Stromal cell of bone marrow (primary cell): ENCODE measurements around the gene NEO1.

ENCODE experiments used
- DNase-seq: peaks from one replicate; pipeline ENCODE4 v3.0.0-alpha.2; 2012; ENCODE audit warnings: low read depth

The NEO1 gene

GRCh38 chr15:73075160-73075859 lies 23.0 kb downstream of the NEO1 start:
- peak; percentile 28 for DNase-seq

GRCh38 chr15:73078291-73078690 lies 26.0 kb downstream of the NEO1 start:
- no peak for DNase-seq

DNA sequence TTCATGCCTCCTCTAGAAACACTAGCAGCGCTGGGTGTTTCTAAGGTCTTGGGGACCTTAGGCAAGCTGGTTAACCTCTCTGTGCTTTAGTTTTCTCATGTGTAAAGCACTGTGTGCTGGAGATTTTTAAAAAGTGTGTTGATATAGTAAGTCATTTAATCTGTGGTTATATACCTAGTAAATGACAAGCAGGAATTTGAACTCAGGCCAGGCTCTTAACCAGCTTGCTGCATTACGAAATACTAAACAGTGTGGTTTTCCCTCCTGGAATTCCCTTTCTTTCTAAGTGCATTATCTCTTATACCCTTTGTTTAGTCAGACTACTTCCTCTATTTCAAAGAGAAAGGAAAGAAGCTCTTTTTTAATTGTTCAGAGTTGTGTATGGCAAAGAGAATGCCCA lies 26.5 kb downstream of the NEO1 start:
- peak; percentile 40 for DNase-seq

DNA sequence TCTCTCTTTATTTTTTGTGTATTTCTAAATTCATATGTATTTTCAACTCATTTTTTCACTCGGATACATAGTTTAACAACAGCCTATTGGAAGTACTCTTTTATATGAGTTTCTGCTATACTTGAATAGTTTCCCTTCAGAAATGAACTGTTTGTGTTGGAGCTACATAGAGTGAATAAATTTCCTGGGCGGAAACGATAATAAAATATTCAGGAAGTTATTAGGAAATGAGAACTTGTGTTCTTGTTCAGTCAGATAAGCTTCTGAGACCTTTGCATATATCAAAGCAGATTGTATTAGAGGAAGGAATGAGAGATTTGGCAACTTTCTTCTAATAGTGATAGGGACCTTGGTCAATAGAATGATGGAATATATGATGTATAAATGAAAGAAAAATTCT lies 27.3 kb downstream of the NEO1 start:
- DNase-seq = no peak

DNA sequence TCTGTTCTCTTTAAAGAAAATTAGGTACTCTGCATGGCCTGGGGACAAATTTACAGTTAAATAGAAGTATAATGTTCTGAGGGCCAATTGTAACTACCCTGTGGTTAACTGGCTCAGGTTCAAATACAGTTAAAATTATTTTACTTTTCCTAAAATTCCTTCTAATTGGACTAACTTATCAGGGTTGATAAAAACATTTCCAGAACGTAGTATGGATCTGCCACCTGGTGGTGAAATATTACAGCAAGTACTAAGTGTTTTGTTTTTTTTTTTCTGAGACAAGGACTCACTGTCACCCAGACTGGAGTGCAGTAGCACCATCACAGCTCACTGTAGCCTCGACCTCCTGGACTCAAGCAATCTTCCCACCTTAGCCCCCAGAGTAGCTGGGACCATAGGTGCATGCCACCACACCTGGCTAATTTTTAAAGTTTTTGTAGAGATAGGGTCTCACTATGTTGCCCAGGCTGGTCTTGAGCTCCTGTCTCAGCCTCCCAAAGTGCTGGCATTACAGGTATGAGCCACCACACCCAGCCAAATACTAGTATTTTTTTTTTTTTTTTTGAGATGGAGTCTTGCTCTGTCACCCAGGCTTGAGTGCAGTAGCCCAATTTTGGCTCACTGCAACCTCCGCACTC lies 29.2 kb downstream of the NEO1 start:
- peak; percentile 47 for DNase-seq

- DNase-seq = no peak
Observed at GRCh38 chr15:73082812-73083211, 30.5 kb downstream of the NEO1 start.

DNA sequence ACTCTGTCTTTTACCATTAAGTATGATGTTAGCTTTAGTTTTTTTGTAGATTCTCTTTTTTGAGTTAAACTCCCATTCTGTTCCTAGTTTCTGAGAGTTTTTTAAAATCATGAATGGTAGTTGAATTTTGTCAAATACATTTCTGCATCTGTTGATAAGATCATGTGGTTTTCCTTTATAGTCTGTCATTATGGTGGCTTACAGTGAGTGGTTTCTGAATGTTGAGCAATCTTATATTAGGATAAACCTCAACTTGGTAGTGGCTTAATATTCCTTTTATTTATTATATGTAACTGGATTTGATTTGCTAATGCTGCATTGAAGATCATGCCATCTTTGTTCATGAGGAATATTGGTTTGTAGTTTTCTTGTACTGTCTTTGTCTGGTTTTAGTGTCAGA lies 34.8 kb downstream of the NEO1 start:
- no peak for DNase-seq

GRCh38 chr15:73105064-73105463 lies 52.8 kb downstream of the NEO1 start:
- DNase-seq = no peak

- DNase-seq = no peak
Observed at GRCh38 chr15:73108676-73109075, 56.4 kb downstream of the NEO1 start.

DNA sequence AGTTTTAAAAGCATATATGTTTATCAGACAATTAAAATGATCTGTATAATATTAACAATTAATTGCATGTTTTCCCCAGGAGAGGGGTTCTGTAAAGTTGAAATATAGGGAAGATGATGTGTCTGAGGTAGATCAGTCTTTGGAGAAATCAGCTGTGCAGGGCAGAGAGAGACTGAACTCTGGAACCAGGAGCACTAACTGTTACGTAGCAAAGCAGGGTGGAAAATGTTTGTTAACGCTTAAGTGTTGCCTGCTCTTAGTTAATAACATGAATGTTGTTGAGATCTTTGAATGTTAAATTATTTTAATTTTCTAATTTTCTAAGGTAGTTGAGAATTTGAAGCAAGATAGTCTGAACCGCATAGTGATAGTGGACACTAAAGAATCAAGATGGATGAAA lies 57.5 kb downstream of the NEO1 start:
- DNase-seq = no peak

DNA sequence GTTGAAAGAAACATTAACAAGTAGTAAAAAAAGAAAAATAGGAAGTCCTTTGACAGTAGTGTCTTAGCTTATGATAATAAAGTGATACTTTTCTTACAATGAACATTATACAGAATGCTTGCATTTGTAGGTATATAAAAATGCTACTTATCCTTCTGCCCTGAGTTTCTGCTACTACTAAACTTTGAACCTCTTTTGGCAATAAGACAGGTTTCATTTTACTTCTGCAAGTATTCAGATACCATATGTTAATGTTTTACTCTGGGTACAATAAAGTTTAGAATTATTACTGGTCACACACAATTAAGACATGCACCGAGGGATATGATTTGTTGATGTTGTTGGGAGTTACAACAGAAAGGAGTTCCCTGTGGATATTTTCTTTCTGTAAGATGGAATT lies 57.9 kb downstream of the NEO1 start:
- no peak for DNase-seq

DNA sequence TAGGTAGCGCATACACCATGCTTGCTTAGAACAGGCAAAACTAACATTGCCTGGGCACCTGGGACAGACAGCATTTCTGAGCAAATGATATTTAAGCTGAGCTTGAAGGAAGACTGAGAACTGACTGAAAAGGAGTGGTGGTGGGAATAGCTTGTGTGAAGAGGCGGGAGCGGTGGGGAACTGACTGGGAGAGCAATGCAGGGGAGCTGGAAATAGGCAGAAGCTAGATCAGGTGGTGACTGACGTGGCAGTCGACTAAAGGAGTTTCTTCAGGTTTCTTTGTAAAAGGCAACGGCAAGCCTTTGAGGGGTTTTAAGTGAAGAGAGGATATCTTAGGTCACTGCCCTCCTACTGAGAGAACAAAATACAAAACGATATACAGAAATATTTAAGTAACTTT lies 61.8 kb downstream of the NEO1 start:
- DNase-seq = no peak

GRCh38 chr15:73116164-73116563 lies 63.9 kb downstream of the NEO1 start:
- no peak for DNase-seq

- DNase-seq = no peak
Observed at GRCh38 chr15:73118055-73118454, 65.8 kb downstream of the NEO1 start.

GRCh38 chr15:73119478-73119877 lies 67.2 kb downstream of the NEO1 start:
- DNase-seq = no peak

GRCh38 chr15:73120269-73120668 lies 68.0 kb downstream of the NEO1 start:
- DNase-seq = no peak

DNA sequence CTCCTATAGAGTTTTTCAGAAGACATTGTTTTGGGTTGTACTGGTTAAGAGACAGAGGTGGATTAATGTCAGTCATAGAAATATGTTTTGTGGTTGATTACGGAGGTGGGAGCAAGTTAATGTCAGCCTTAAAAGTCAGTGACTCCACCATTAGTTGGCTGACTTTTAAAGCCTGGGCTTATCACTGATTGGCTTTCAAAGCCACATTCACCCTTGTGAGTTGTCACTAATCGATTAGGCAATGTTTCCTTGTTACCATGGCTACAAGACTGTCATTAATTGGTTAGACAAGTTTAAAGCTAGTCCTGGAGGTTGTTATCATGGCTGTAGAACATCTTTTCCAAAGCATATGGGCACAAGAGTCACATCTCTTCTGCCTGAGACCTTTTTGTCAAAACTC lies 73.0 kb downstream of the NEO1 start:
- DNase-seq = peak; percentile 24

- peak; percentile 4 for DNase-seq
Observed at GRCh38 chr15:73127302-73127936, 75.2 kb downstream of the NEO1 start.

- no peak for DNase-seq
Observed at GRCh38 chr15:73130830-73131229, 78.6 kb downstream of the NEO1 start.

DNA sequence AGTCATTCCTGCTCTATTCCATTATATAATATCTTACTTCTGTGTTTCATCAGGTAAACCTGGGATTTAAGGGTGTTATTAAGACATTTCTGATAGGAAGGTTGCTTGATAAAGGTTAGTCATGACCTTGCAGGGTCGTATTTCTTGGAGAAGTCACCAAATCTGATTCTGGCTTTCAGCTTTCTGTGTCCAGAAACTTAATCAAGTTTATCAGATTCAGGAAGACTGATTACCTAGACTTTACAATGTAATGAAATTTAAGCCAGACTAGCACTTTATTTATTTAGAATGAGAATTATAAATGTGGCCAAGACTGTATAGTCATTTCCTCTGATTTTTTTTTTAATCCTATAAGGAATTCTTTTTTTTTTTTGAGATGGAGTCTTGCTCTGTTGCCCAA lies 81.9 kb downstream of the NEO1 start:
- no peak for DNase-seq

DNA sequence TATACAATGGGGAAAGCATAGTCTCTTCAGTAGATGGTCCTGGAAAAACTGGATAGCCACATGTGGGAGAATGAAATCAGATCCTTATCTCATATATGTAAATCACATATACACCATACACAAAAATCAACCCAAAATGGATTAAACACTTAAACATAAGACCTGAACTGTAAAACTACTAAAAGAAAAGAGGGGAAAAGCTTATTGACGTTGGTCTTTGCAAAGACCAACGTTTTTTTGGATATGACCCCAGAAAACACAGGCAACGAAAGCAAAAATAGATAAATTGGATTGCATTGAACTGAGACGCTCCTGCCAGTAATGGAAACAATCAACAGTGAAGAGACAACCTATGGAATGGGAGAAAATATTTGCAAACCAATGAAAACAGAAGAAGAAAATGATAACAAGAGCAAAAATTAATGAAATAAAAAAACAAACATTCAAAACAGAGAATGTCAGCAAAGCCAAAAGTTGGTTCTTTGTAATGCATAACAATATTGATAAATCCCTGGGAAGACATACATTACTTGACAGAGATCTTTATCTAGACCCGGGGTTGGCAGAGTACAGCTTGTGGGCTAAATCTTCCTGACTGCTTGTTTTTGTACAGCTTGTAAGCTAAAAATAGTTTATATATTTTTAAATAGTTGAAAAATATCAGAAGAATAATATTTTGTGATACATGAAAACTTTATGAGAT lies 86.9 kb downstream of the NEO1 start:
- no peak for DNase-seq

DNA sequence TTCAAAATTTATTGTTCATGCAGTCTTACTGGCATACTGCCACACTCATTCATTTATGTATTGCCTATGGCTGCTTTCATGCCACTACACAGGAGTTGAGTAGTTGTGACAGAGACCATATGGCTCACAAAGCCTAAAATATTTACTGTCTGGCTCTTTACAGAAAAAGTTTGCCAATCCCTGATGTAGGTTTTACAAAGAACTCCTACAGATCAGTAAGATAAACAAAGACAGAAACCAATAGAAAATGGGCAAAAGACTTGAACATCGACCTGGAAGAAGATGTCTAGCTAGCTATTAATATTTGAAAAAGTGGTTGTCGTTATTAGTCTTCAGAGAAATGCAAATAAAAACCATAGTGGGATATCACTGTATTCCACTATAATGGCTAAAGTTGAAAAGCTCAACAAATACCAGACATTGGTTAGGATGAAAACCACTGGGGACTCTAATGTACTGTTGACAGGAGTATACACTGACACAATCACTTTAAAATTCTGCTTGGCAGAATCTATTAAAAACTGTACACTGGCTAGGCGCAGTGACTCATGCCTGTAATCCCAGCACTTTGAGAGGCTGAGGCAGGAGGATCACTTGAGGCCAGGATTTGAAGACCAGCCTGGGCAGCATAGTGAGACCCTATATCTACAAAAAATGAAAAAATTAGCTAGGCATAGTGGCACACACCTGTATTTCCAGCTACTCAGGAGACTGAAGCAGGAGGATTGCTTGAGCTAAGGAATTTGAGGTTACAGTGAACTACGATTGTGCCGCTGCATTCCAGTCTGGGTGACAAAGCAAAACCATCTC lies 87.7 kb downstream of the NEO1 start:
- DNase-seq = no peak
